Activated B cell treated with CpG ODN at 0.5 μM for 24 hours (primary cell): ENCODE results near the gene TMEM178B. TPM values are rescaled to one million over a fixed set of nuclear protein-coding genes. Genes with fewer than 3 reads are reported as not detected.

Experiments
- ATAC-seq: fragments of 200-7000 bp; cut with Tn5 transposase; one replicate; pipeline ENCODE4 v1.10.0; 2021; ENCODE audit warnings: low read depth, mild to moderate bottlenecking, moderate library complexity
- CTCF ChIA-PET: fragments of 350-600 bp; sonication (Branson Sonifier 250); formaldehyde crosslinking; loops from one replicate; lab custom pipeline; 2021; ENCODE audit warnings: antibody characterized with exemption; lab: Charles Lee
- POLR2A ChIA-PET: fragments of 350-600 bp; sonication (Branson Sonifier 250); formaldehyde crosslinking; loops from one replicate; lab custom pipeline; 2021; ENCODE audit warnings: antibody characterized with exemption; lab: Charles Lee
- DNase-seq: peaks from one replicate; pipeline ENCODE4 v3.0.0; 2022
- H3K27ac Mint-ChIP-seq: one replicate; pipeline ENCODE4 v1.8.0; 2020; ENCODE audit warnings: mixed read lengths
- H3K27me3 Mint-ChIP-seq: one replicate; pipeline ENCODE4 v1.8.0; 2021; ENCODE audit warnings: mixed read lengths
- H3K36me3 Mint-ChIP-seq: one replicate; pipeline ENCODE4 v1.8.0; 2021; ENCODE audit warnings: low read depth, mixed read lengths
- H3K4me1 Mint-ChIP-seq: one replicate; pipeline ENCODE4 v1.8.0; 2021; ENCODE audit warnings: mixed read lengths
- H3K4me3 Mint-ChIP-seq: one replicate; pipeline ENCODE4 v1.8.0; 2020; ENCODE audit warnings: mild to moderate bottlenecking, mixed read lengths
- H3K9me3 Mint-ChIP-seq: one replicate; pipeline ENCODE4 v1.8.0; 2020; ENCODE audit warnings: mixed read lengths
- intact Hi-C: fragments of 100-400 bp; cut with micrococcal nuclease; formaldehyde crosslinking; loops from one replicate; pipeline ENCODE4 v1.15.1; 2024
- total RNA-seq: library from RNA; stranded (reverse); gene quantifications from 2 replicates; pipeline ENCODE4 v1.2.3, GENCODE V29; 2022
- TF ChIP-seq, protein P1 (sequence below): fragments of 200-600 bp; IDR thresholded peaks from one replicate; pipeline ENCODE4 v1.8.0; 2022; ENCODE audit warnings: antibody characterized with exemption, mild to moderate bottlenecking

TMEM178B gene
- total RNA-seq, 1 donor from 2014 or later, result 0.49 TPM

DNA sequence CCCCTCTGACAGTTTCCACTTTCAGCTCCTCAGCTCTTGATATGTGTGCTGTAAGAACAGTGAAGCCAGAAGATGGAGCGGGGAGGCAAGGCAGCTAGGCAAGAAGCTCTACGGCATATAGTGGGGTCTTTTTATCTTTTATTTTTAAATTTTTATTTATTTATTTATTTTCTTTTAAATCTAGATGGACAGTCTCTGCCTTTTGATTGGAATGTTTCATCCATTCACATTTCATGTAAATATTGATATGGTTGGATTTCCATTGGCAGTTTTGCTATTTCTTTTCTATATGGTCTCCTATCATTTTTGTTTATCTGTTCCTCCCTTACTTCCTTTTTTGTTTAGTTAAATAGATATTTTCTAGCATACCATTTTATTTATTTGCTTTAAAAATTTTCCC is 183.7 kb downstream of the TMEM178B start:
- TF ChIP-seq, protein P1, sequence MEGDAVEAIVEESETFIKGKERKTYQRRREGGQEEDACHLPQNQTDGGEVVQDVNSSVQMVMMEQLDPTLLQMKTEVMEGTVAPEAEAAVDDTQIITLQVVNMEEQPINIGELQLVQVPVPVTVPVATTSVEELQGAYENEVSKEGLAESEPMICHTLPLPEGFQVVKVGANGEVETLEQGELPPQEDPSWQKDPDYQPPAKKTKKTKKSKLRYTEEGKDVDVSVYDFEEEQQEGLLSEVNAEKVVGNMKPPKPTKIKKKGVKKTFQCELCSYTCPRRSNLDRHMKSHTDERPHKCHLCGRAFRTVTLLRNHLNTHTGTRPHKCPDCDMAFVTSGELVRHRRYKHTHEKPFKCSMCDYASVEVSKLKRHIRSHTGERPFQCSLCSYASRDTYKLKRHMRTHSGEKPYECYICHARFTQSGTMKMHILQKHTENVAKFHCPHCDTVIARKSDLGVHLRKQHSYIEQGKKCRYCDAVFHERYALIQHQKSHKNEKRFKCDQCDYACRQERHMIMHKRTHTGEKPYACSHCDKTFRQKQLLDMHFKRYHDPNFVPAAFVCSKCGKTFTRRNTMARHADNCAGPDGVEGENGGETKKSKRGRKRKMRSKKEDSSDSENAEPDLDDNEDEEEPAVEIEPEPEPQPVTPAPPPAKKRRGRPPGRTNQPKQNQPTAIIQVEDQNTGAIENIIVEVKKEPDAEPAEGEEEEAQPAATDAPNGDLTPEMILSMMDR, result no peak
- H3K36me3 Mint-ChIP-seq, result no peaks in the 10 kb centered on the region
- ATAC-seq (no peak), DNase-seq (no peak)
- ChIA-PET POLR2A (no interaction called here), CTCF (no interaction called here)
- no peak overlapping the region for H3K4me3 Mint-ChIP-seq
- H3K9me3 Mint-ChIP-seq, result peaks cover 11% of the 10 kb centered on the region
- no peaks in the 10 kb centered on the region for H3K4me1 Mint-ChIP-seq
- no peak overlapping the region for H3K27ac Mint-ChIP-seq
- intact Hi-C loops, result no loop called here
- H3K27me3 Mint-ChIP-seq, result no peaks in the 10 kb centered on the region

DNA sequence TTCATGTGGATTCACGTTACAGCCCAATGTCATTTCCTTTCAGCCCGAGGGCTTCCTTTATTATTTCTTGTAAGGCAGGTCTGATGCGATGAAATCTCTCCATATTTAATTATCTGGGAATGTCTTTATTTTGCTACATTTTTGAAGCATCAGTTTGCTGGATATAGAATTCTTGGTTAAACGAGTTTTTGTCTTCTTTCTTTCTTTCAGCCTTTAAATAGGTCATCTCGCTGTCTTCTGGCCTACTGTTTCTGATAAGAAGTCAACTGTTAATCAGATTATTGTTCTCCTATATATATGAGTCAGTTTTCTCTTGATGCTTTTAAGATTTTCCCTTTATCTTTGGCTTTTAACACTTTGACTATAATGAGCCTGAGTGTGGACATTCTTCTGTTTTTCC is 184.7 kb downstream of the TMEM178B start:
- H3K4me1 Mint-ChIP-seq, result no peaks in the 10 kb centered on the region
- H3K36me3 Mint-ChIP-seq, result no peaks in the 10 kb centered on the region
- no peak overlapping the region for H3K4me3 Mint-ChIP-seq
- ChIA-PET CTCF (no interaction called here), POLR2A (no interaction called here)
- H3K27me3 Mint-ChIP-seq, result peaks cover 3% of the 10 kb centered on the region
- H3K27ac Mint-ChIP-seq, result no peak overlapping the region
- intact Hi-C loops, result no loop called here
- TF ChIP-seq, protein P1, result no peak
- no peak for ATAC-seq
- no peak for DNase-seq
- H3K9me3 Mint-ChIP-seq, result peaks cover 11% of the 10 kb centered on the region

- Mint-ChIP-seq H3K9me3 (peaks cover 11% of the 10 kb centered on the region), H3K36me3 (no peaks in the 10 kb centered on the region), H3K27ac (no peak overlapping the region)
These were observed 188.5 kb downstream of the TMEM178B start for GRCh38 chr7:141262101-141263090.

DNA sequence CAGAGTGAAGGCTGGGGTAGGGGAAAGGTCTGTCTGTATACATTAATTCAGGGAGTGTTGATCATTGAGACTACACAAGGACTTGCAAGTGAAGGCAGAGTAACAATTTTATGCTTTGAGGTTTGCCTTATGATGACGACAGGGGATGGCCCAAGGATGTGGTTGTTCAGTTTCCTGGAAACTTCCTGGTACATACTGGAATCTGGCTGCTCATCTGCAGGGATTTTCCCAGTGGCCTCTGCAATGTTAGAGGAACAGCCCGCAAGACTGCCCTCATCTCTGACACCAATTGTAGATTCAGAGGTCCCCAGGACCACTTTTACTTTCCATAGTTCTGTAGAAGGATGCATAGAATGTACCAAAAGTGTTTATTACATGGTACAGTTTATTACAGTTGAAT is 189.6 kb downstream of the TMEM178B start:
- DNase-seq (no peak), ATAC-seq (no peak)
- POLR2A ChIA-PET, result no interaction called here
- Mint-ChIP-seq H3K36me3 (no peaks in the 10 kb centered on the region), H3K4me1 (no peaks in the 10 kb centered on the region), H3K4me3 (no peak overlapping the region), H3K9me3 (peaks cover 9% of the 10 kb centered on the region), H3K27me3 (peaks cover 3% of the 10 kb centered on the region), H3K27ac (no peak overlapping the region)
- TF ChIP-seq, protein P1, result no peak
- CTCF ChIA-PET, result no interaction called here
- intact Hi-C loops, result no loop called here

More at GRCh38 chr7:141262101-141263090, 188.5 kb downstream of the TMEM178B start:
- no peaks in the 10 kb centered on the region for H3K4me1 Mint-ChIP-seq
- no peak overlapping the region for H3K4me3 Mint-ChIP-seq
- DNase-seq, result no peak
- H3K27me3 Mint-ChIP-seq, result peaks cover 3% of the 10 kb centered on the region
- no peak for ATAC-seq
- ChIA-PET CTCF (no interaction called here), POLR2A (no interaction called here)
- intact Hi-C loops, result no loop called here
- TF ChIP-seq, protein P1, result no peak

- TF ChIP-seq, protein P1, result no peak
These were observed 190.1 kb downstream of the TMEM178B start for GRCh38 chr7:141263983-141264382.

More at GRCh38 chr7:141263983-141264382, 190.1 kb downstream of the TMEM178B start:
- Mint-ChIP-seq H3K27me3 (peaks cover 3% of the 10 kb centered on the region), H3K36me3 (no peaks in the 10 kb centered on the region), H3K27ac (no peak overlapping the region), H3K9me3 (peaks cover 4% of the 10 kb centered on the region), H3K4me1 (no peaks in the 10 kb centered on the region), H3K4me3 (no peak overlapping the region)
- POLR2A ChIA-PET, result no interaction called here
- CTCF ChIA-PET, result no interaction called here
- no peak for DNase-seq
- intact Hi-C loops, result no loop called here
- no peak for ATAC-seq
